Retinal pigment epithelial cell (primary cell): Measurements from ENCODE around the gene TPP1.

Source experiments
- DNase-seq: peaks from one replicate; pipeline ENCODE4 v3.0.0-alpha.2; 2010; ENCODE audit warnings: low read depth
- H3K4me3 ChIP-seq: 2 replicates; pipeline ENCODE4 v1.5.1; 2011; ENCODE audit warnings: mild to moderate bottlenecking, low read length, control low read depth, moderate library complexity
- CTCF ChIP-seq: conservative IDR thresholded peaks from 2 replicates; pipeline ENCODE4 v1.5.1; 2011; ENCODE audit warnings: low read depth, low read length, control low read depth, inconsistent platforms

Gene TPP1

GRCh38 chr11:6633422-6634408 lies 14.5 kb upstream of the TPP1 start:
- no peak for TF ChIP-seq CTCF
- no peak overlapping the region for H3K4me3 ChIP-seq
- DNase-seq: no peak

GRCh38 chr11:6632116-6633073 lies 13.2 kb upstream of the TPP1 start:
- no peak for TF ChIP-seq CTCF
- H3K4me3 ChIP-seq: no peak overlapping the region

GRCh38 chr11:6631361-6631890 lies 12.2 kb upstream of the TPP1 start:
- H3K4me3 ChIP-seq: no peak overlapping the region
- TF ChIP-seq CTCF: no peak
- DNase-seq: no peak

More at GRCh38 chr11:6632116-6633073, 13.2 kb upstream of the TPP1 start:
- DNase-seq: no peak

- TF ChIP-seq CTCF: no peak
- no peak overlapping the region for H3K4me3 ChIP-seq
- DNase-seq: no peak
Observed at GRCh38 chr11:6630632-6631291, 11.5 kb upstream of the TPP1 start.

GRCh38 chr11:6629892-6630631 lies 10.8 kb upstream of the TPP1 start:
- H3K4me3 ChIP-seq: no peak overlapping the region
- DNase-seq: no peak
- no peak for TF ChIP-seq CTCF

GRCh38 chr11:6629573-6629891 lies 10.3 kb upstream of the TPP1 start:
- no peak for TF ChIP-seq CTCF
- H3K4me3 ChIP-seq: no peak overlapping the region
- no peak for DNase-seq
